Liver (tissue), 9 donors: ENCODE results near the gene GPC3. TPM values are rescaled to one million over a fixed set of nuclear protein-coding genes. Genes with fewer than 3 reads are reported as not detected.

Experiments used
- DNase-seq: peaks from one replicate; pipeline ENCODE4 v3.0.0-alpha.2; 2017; ENCODE audit warnings: low spot score
- H3K27ac ChIP-seq, 2 donors: one replicate each; pipeline ENCODE4 v1.7.0; 2013; ENCODE audit warnings: inconsistent platforms in 2 of 2, low read length in 2 of 2, control low read depth in 1 of 2, low read depth in 1 of 2, mild to moderate bottlenecking in 1 of 2
- H3K27me3 ChIP-seq, 4 donors: one replicate each; pipeline versions ENCODE4 v1.6.1 to v1.7.0; 2013; ENCODE audit warnings: low read length in 3 of 4, inconsistent platforms in 1 of 4, mild to moderate bottlenecking in 1 of 4, moderate library complexity in 1 of 4; ENCODE audit not compliant: control insufficient read depth in 4 of 4, insufficient read depth in 4 of 4
- H3K36me3 ChIP-seq, 4 donors: one replicate each; pipeline versions ENCODE4 v1.6.1 to v1.7.0; 2013; ENCODE audit warnings: low read length in 3 of 4, mild to moderate bottlenecking in 3 of 4, low read depth in 1 of 4, moderate library complexity in 1 of 4; ENCODE audit not compliant: control insufficient read depth in 4 of 4, insufficient read depth in 3 of 4
- H3K4me1 ChIP-seq, 4 donors: one replicate each; pipeline versions ENCODE4 v1.6.1 to v1.7.0; 2013; ENCODE audit warnings: low read length in 3 of 4, mild to moderate bottlenecking in 3 of 4, moderate library complexity in 1 of 4; ENCODE audit not compliant: control insufficient read depth in 4 of 4, insufficient read depth in 4 of 4
- H3K4me3 ChIP-seq, 3 donors: one replicate each; pipeline versions ENCODE4 v1.6.1 to v1.7.0; 2013; ENCODE audit warnings: low read length in 3 of 3, control low read depth in 1 of 3, low read depth in 1 of 3, mild to moderate bottlenecking in 1 of 3
- H3K9ac ChIP-seq, 2 donors: one replicate each; pipeline ENCODE4 v1.7.0; 2013; ENCODE audit warnings: low read length in 2 of 2, mild to moderate bottlenecking in 2 of 2, moderate library complexity in 2 of 2, control low read depth in 1 of 2, low read depth in 1 of 2
- H3K9me3 ChIP-seq, 4 donors: one replicate each; pipeline versions ENCODE4 v1.6.1 to v1.7.0; 2013; ENCODE audit warnings: low read length in 3 of 4; ENCODE audit not compliant: control insufficient read depth in 4 of 4
- EGR1 ChIP-seq, 2 donors: IDR thresholded peaks; 2 replicates each; pipeline ENCODE4 v1.6.1; 2016 to 2018; ENCODE audit warnings: antibody characterized with exemption in 2 of 2, low read depth in 2 of 2
- FOXA1 ChIP-seq: IDR thresholded peaks from 2 replicates; pipeline ENCODE4 v1.6.1; 2016; ENCODE audit warnings: antibody characterized with exemption
- FOXA2 ChIP-seq: IDR thresholded peaks from 2 replicates; pipeline ENCODE4 v1.6.1; 2016; ENCODE audit warnings: antibody characterized with exemption
- GABPA ChIP-seq, 2 donors: IDR thresholded peaks in 1 of 2; conservative IDR thresholded peaks in 1 of 2; 2 replicates each; pipeline ENCODE4 v1.6.1; 2016; ENCODE audit warnings: antibody characterized with exemption in 2 of 2, mild to moderate bottlenecking in 1 of 2, moderate library complexity in 1 of 2
- HNF4A ChIP-seq, 2 donors: conservative IDR thresholded peaks; 2 replicates each; pipeline ENCODE4 v1.6.1; 2016; ENCODE audit warnings: antibody characterized with exemption in 2 of 2, mild to moderate bottlenecking in 2 of 2
- JUND ChIP-seq, 2 donors: IDR thresholded peaks; 2 replicates each; pipeline ENCODE4 v1.6.1; 2016; ENCODE audit warnings: antibody characterized with exemption in 2 of 2
- NR2F2 ChIP-seq: IDR thresholded peaks from 2 replicates; pipeline ENCODE4 v1.6.1; 2016; ENCODE audit warnings: antibody characterized with exemption
- RAD21 ChIP-seq, 2 donors: IDR thresholded peaks; 2 replicates each; pipeline ENCODE4 v1.6.1; 2016; ENCODE audit warnings: antibody characterized with exemption in 2 of 2, mild to moderate bottlenecking in 2 of 2
- SP1 ChIP-seq: IDR thresholded peaks from 2 replicates; pipeline ENCODE4 v1.6.1; 2018; ENCODE audit warnings: antibody characterized with exemption, mild to moderate bottlenecking
- TAF1 ChIP-seq: conservative IDR thresholded peaks from 2 replicates; pipeline ENCODE4 v1.6.1; 2016; ENCODE audit warnings: antibody characterized with exemption, mild to moderate bottlenecking
- YY1 ChIP-seq: IDR thresholded peaks from 2 replicates; pipeline ENCODE4 v1.6.1; 2016; ENCODE audit warnings: antibody characterized with exemption, mild to moderate bottlenecking
- ZBTB33 ChIP-seq: IDR thresholded peaks from 2 replicates; pipeline ENCODE4 v1.6.1; 2016; ENCODE audit warnings: antibody characterized with exemption
- WGBS: extraction: QIAGEN DNeasy Blood & Tissue Kit; methylation state at CpG from one replicate; pipeline ENCODE4 v1.1.7; 2013; 5-methylcytosine and 5-hydroxymethylcytosine counted together
- polyA plus RNA-seq, 2 donors: library from polyadenylated mRNA; stranded (reverse) in 1 of 2; unstranded in 1 of 2; fragments of 200-250 nt in 1 of 2; fragments of >200 nt in 1 of 2; fragmentation: Nextera tagmentation in 1 of 2; extraction: Ambion mirVana in 1 of 2; gene quantifications; one replicate each; pipeline versions ENCODE4 v1.2.1 to v1.2.3, GENCODE V29; 2013 to 2015
- total RNA-seq, 2 donors: library from RNA; depleted of rRNA; stranded (reverse); fragments of >200 nt; gene quantifications; one replicate each; pipeline ENCODE4 v1.2.3, GENCODE V29; 2014
- TF ChIP-seq, protein P1 (sequence below): fragments of 150-350 bp; IDR thresholded peaks from 2 replicates; pipeline ENCODE4 v1.5.1; 2017; ENCODE audit warnings: improper control_type of control experiment, low read depth, low read length; ENCODE audit not compliant: missing input control
- TF ChIP-seq, protein P2 (sequence below): IDR thresholded peaks from 2 replicates; pipeline ENCODE4 v1.6.1; 2016; ENCODE audit warnings: antibody characterized with exemption, mild to moderate bottlenecking
- TF ChIP-seq, protein P3 (sequence below): IDR thresholded peaks from 2 replicates; pipeline ENCODE4 v1.6.1; 2016; ENCODE audit warnings: antibody characterized with exemption
- TF ChIP-seq, protein P4 (sequence below): IDR thresholded peaks from 2 replicates; pipeline ENCODE4 v1.6.1; 2016; ENCODE audit warnings: antibody characterized with exemption
- donor health status: healthy.
- donor health status: healthy.
- donor health status: healthy.
- donor health status: healthy.
- donor health status: healthy.

GPC3 gene
- total and polyA plus RNA-seq, 4 donors = 0.40 to 1,133 (median 1.5) TPM

GRCh38 chrX:133497356-133497755 is 488.0 kb downstream of the GPC3 start:
- Histone ChIP-seq H3K4me1 (no peaks in the 10 kb centered on the region), H3K27me3 (no peaks in the 10 kb centered on the region), H3K9me3 (no peaks in the 10 kb centered on the region), H3K36me3 (no peaks in the 10 kb centered on the region), H3K4me3 (no peak overlapping the region), H3K27ac (no peak overlapping the region), H3K9ac (no peak overlapping the region)
- WGBS = 64% methylated on average over 10 of the region's 10 CpGs
- no peak for TF ChIP-seq RAD21 (IDR thresholded peaks at IDR 0.05)
- TF ChIP-seq SP1 = no peak
- no peak for TF ChIP-seq FOXA1
- TF ChIP-seq, protein P1, sequence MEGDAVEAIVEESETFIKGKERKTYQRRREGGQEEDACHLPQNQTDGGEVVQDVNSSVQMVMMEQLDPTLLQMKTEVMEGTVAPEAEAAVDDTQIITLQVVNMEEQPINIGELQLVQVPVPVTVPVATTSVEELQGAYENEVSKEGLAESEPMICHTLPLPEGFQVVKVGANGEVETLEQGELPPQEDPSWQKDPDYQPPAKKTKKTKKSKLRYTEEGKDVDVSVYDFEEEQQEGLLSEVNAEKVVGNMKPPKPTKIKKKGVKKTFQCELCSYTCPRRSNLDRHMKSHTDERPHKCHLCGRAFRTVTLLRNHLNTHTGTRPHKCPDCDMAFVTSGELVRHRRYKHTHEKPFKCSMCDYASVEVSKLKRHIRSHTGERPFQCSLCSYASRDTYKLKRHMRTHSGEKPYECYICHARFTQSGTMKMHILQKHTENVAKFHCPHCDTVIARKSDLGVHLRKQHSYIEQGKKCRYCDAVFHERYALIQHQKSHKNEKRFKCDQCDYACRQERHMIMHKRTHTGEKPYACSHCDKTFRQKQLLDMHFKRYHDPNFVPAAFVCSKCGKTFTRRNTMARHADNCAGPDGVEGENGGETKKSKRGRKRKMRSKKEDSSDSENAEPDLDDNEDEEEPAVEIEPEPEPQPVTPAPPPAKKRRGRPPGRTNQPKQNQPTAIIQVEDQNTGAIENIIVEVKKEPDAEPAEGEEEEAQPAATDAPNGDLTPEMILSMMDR = no peak
- no peak for TF ChIP-seq YY1
- TF ChIP-seq, protein P2, sequence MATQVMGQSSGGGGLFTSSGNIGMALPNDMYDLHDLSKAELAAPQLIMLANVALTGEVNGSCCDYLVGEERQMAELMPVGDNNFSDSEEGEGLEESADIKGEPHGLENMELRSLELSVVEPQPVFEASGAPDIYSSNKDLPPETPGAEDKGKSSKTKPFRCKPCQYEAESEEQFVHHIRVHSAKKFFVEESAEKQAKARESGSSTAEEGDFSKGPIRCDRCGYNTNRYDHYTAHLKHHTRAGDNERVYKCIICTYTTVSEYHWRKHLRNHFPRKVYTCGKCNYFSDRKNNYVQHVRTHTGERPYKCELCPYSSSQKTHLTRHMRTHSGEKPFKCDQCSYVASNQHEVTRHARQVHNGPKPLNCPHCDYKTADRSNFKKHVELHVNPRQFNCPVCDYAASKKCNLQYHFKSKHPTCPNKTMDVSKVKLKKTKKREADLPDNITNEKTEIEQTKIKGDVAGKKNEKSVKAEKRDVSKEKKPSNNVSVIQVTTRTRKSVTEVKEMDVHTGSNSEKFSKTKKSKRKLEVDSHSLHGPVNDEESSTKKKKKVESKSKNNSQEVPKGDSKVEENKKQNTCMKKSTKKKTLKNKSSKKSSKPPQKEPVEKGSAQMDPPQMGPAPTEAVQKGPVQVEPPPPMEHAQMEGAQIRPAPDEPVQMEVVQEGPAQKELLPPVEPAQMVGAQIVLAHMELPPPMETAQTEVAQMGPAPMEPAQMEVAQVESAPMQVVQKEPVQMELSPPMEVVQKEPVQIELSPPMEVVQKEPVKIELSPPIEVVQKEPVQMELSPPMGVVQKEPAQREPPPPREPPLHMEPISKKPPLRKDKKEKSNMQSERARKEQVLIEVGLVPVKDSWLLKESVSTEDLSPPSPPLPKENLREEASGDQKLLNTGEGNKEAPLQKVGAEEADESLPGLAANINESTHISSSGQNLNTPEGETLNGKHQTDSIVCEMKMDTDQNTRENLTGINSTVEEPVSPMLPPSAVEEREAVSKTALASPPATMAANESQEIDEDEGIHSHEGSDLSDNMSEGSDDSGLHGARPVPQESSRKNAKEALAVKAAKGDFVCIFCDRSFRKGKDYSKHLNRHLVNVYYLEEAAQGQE = no peak
- DNase-seq = no peak

- H3K9ac ChIP-seq = no peak overlapping the region
- no peaks in the 10 kb centered on the region for H3K9me3 ChIP-seq
- no peaks in the 10 kb centered on the region for H3K4me1 ChIP-seq
- H3K4me3 ChIP-seq = no peak overlapping the region
- H3K27ac ChIP-seq = no peak overlapping the region
- no peaks in the 10 kb centered on the region for H3K36me3 ChIP-seq
- H3K27me3 ChIP-seq = peaks cover 0 to 3% (median 0%) of the 10 kb centered on the region in 4 donors
- TF ChIP-seq, protein P3, sequence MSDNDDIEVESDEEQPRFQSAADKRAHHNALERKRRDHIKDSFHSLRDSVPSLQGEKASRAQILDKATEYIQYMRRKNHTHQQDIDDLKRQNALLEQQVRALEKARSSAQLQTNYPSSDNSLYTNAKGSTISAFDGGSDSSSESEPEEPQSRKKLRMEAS = no peak
- TF ChIP-seq EGR1 (IDR thresholded peaks at IDR 0.05; ENCODE audit: low read depth in 2 of 2) (no peak), NR2F2 (peak; percentile 20)
- no peak for DNase-seq
- 57% methylated on average over 16 of the region's 16 CpGs for WGBS
These were observed 489.7 kb downstream of the GPC3 start for GRCh38 chrX:133495464-133496391.

DNA sequence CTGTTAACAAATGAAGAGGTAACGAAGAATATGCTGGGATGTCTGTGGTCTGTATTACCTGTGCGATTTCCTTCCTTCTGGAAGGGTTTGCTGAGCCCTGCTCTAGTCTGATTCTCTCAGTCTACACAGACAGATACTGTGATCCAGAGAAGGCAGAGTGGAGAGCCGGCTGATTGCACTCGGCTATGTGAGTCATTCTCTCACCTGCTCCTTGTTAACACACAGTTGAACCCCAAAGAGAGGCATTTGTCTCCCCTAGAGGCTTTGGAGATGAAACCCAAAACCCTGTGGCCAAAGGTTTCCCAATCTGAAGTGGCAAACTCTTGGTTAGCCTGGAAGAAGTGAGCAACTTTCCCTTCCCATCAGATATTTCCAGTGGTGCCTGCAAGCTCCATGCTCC is 492.0 kb downstream of the GPC3 start:
- 82% methylated on average over 4 of the region's 4 CpGs for WGBS
- Histone ChIP-seq H3K27ac (no peak overlapping the region), H3K27me3 (peaks cover 0 to 3% (median 0%) of the 10 kb centered on the region in 4 donors), H3K9me3 (no peaks in the 10 kb centered on the region), H3K4me1 (no peaks in the 10 kb centered on the region), H3K36me3 (no peaks in the 10 kb centered on the region), H3K4me3 (no peak overlapping the region), H3K9ac (no peak overlapping the region)
- TF ChIP-seq, protein P4, sequence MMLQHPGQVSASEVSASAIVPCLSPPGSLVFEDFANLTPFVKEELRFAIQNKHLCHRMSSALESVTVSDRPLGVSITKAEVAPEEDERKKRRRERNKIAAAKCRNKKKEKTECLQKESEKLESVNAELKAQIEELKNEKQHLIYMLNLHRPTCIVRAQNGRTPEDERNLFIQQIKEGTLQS = no peak
- TF ChIP-seq HNF4A (conservative IDR thresholded peaks at IDR 0.05) (no peak), EGR1 (IDR thresholded peaks at IDR 0.05; ENCODE audit: low read depth in 2 of 2) (no peak), TAF1 (no peak), GABPA (IDR thresholded peaks at IDR 0.05 in 1 of 2, conservative IDR thresholded peaks at IDR 0.05 in 1 of 2) (no peak), YY1 (no peak), NR2F2 (no peak), ZBTB33 (no peak), JUND (IDR thresholded peaks at IDR 0.05) (no peak), FOXA2 (no peak)
- TF ChIP-seq, protein P3 = no peak
- DNase-seq = no peak
